ENCODE results near the gene CCDC90B.
"Not testable (repeated sequence)": the region's sequence is repeated elsewhere in the genome, so short reads cannot be mapped to it uniquely, and the experiment has no call there.

CCDC90B gene, protein sequence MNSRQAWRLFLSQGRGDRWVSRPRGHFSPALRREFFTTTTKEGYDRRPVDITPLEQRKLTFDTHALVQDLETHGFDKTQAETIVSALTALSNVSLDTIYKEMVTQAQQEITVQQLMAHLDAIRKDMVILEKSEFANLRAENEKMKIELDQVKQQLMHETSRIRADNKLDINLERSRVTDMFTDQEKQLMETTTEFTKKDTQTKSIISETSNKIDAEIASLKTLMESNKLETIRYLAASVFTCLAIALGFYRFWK

DNA sequence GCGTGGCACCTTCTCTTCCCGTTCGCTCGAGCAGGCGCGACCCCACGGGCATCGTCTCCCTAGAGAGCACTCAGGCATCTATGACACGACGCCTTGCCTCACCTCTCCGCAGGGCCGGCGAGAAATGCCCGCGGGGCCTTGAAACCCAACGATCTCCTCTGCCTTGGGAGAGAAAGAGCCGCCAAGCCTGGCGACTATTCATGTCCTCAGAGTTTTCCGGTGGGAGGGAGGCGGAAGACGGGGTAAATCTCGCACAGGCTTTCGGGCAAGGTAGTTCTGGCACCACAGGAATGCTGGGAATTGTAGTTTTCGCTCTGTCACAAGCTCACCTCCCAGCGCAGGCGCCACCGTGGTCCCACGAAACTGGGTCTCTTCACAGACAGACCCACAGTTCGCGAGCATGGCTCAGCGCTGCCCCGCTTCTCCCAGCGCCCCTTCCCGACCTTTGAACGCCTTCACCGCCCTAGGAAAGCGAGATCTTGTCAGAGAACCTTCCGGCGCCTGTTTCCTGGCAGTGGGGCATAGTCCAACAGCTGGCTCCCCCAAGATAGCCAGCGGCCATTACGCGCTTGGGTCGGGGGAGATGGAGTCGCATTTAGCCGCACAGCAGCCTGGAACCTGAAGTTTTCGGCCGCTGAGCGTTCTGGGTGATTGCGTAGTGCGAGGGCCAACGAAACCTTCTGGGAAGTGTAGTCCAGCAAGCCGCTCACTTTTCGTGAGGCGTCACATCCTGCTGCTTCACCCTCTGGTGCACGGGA lies at the start of gene CCDC90B:
Gene CCDC90B, minus strand, starts transcription at position 597 of the 758 bp plus-strand sequence. Its CDS starts 395 bp downstream, at position 202.
- peak; percentile 97 for DNase-seq

DNA sequence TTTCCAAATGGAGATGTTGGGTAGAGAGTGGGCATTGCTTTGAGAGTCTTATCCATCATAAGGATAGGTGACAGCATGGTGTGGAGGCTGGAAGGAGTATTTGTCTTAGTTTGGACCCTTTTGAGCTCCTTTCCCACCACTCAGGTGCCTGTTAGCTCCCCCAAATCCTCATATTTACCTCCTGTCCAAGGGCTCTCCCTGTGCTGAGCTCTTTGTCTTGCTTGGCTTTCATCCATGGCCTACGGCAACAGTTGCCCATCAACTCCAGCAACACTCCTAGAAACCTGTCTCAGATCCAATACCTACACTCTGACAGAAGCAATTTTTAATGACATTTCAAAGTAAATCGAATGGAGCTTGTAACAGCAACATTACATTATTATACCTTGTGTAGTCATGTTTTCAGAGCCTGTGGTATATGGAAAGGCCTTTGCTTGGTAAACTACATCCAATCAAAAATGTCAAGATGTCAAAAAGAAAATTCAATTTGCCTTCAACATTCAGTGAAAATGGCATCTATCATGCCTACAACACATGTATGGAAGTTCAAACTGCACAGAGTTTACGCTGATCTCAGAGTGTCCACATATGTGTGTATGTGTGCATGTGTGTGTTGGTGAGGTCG lies 49.4 kb upstream of the CCDC90B start:
- DNase-seq = no peak

DNA sequence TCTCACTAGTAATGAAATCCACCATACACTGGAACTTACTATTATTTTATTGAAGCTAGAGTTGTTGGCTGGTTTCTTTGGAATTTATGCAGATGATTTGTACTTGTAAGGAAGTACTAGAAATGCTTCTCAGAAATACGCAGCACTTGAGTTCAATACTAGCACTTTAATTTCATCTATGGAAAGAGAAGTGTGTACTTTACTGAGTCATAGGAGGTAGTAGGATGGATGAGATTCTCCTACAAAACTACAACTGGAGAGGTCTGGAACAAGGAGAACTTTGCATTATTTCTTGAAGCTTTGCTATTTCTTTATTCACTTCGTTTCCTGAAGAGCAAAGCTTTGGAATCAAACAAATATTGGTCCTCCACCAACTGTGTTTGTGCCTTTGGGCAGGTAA lies 44.1 kb upstream of the CCDC90B start:
- no peak for DNase-seq

DNA sequence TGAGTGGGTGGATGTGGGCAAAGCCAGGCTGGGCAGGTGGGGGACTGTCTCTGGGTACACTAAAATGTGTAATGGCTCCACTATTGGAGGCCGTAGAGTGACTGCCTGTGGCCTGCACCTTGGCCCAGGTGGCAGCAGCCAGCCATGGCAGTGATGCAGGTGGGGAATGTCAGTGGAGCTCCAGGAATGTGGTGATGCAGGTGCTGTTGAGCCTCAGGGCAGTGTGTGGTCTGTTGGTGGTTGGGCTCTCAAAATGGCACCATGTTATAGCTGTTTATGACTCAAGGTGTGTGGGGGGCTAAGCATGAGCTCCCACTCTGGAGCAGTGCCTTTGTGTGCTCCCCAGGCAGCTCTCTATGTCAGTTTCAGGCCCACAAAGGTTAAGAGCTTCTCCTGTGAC lies 40.2 kb upstream of the CCDC90B start:
- DNase-seq = no peak

DNA sequence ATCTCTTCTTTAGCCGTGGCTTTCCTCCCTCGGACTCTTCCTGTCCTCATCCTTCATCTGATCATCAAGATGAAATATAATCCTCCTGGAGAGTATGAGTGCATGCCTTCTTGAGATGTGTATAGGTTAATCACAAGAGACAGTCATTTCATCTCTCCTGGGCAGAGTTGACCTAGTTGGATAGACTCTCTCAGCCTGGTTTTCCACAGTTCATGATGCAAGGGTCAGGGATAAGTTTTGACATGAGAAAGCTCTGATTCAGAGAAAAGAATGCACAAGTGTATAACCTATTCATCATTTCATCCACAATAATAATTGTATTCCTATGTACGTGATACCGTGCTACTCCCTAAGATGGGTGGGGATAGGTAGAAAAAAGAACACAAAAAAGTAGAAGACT lies 33.2 kb upstream of the CCDC90B start:
- no peak for DNase-seq

DNA sequence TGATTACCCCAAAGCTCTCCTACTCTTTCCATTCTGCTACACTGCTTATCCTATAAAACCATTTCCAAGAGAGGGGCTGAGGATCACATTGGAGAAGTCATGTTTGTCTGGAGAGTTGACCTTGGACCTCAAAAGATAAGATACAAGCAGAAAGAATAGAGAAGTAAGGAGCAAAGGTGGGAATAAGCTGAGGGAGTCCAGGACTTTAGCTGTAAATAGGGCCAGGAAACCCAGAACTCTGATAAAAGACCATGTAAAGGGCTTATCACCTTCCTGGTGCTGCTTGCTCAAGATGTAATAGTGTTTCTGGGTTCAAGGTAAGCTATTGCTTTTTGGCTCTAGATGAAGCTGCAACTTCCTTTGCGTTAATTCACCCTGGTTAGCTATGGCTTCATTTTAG lies 32.8 kb upstream of the CCDC90B start:
- no peak for DNase-seq

DNA sequence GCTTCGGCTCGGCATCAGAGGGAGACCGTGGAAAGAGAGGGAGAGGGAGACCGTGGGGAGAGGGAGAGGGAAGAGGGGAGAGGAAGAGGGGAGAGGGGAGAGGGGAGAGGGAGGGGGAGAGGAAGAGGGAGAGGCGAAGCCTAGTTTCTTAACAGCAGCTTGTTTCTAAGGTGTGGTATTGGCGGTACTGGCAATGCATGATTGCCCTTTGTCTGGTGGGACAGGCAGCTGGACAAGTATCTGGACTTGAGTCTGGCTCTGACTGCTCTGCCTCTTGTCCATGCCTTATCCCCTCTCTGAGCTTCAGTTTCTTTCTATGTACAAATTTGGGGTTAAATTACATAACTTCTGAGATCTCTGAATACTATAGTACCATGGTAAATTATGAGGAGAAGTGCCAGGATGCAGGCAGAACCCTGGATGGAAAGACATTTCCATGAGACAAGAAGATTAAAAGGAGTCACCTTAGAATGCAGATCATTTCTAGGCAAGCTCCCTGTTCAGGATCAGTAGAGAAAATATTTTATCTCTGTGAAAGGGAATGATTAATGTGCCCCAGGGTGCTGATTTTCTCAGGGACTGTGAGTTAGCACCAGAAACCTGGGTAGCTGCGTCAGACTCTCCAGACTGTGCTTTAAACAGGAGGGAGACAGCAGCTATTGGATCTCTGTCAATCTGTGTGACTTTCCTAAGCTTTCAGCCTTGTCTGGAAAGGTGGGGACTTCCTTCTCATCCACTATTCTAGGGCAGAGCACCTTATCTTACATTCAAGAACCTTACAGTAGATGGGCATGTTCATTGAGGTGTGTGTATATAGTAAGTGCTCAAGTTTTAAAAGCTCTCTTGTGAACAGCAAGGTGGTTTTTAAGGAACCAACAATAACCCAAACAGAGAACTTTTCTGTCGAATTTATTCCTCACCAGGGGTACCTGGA lies 31.9 kb upstream of the CCDC90B start:
- no peak for DNase-seq

DNA sequence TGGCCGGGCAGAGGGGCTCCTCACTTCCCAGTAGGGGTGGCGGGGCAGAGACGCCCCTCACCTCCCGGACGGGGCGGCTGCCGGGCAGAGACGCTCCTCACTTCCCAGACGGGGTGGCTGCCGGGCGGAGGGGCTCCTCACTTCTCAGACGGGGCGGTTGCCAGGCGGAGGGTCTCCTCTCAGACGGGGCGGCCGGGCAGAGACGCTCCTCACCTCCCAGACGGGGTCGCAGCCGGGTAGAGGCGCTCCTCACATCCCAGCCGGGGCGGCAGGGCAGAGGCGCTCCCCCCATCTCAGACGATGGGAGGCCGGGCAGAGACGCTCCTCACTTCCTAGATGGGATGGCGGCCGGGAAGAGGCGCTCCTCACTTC lies 30.7 kb upstream of the CCDC90B start:
- DNase-seq = not testable (repeated sequence)

DNA sequence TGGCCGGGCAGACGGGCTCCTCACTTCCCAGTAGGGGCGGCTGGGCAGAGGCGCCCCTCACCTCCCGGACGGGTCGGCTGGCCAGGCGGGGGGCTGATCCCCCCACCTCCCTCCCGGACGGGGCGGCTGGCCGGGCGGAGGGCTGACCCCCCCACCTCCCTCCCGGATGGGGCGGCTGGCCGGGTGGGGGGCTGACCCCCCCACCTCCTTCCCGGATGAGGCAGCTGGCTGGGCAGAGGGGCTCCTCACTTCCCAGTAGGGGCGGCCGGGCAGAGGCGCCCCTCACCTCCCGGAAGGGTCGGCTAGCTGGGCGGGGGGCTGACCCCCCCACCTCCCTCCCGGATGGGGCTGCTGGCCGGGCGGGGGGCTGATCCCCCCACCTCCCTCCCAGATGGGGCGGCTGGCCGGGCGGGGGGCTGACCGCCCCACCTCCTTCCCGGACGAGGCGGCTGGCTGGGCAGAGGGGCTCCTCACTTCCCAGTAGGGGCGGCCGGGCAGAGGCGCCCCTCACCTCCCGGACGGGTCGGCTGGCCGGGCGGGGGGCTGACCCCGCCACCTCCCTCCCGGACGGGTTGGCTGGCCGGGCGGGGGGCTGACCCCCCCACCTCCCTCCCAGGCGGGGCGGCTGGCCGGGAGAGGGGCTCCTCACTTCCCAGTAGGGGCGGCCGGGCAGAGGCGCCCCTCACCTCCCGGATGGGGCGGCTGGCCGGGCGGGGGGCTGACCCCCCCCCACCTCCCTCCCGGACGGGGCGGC lies 30.2 kb upstream of the CCDC90B start:
- not testable (repeated sequence) for DNase-seq

DNA sequence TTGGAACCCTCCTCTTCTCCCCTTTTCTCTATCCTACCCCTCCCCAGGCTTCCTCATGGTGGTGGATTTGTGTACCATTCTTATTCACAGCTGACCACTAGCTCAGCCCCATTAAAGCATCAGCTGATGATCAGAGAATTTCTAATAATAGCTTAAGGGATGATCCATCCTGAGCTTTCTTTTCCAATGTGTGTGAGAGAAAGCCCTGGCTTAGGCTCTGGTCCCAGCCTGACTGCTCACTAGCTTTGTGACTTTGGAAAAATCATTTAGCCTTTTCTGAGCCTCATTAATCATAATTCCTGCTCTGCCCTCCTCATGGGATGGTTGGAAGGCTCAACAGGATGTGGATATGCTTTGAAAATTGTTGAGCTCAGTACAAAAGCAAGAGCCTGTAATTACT lies 26.3 kb upstream of the CCDC90B start:
- no peak for DNase-seq

DNA sequence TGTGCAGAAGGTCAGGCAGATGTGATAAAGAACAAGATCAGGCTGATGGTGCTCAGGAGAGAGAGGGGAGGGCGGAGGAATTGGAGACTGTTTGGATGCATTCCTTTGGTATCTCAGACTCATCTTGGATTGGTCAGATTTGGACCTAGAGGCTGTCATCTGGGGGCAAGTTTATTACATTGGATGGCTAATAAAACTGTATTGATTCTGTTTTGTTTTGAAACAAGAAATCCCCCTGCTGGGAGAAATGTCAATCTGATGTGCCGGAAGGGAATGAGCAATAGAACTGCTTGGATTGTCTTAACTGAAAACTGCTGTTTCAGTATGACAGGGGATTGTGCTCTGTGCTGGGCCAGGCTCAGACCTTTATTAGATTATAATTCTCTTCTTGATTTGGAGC lies 25.5 kb upstream of the CCDC90B start:
- no peak for DNase-seq

DNA sequence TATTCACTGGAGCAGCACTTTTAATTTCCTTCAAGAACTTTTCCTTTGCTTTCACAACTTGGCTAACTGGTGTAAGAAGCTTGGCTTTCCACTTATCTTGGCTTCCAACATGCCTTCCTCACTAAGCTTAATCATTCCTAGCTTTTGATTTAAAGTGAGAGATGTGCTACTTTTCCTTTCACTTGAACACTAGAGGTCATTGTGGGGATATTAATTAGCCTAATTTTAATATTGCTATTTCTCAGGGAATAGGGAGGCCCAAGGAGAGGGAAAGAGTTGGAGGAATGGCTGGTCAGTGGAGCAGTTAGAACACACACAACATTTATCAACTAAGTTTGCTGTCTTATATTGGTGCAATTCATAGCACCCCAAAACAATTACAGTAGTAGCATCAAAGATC lies 24.6 kb upstream of the CCDC90B start:
- DNase-seq = no peak

DNA sequence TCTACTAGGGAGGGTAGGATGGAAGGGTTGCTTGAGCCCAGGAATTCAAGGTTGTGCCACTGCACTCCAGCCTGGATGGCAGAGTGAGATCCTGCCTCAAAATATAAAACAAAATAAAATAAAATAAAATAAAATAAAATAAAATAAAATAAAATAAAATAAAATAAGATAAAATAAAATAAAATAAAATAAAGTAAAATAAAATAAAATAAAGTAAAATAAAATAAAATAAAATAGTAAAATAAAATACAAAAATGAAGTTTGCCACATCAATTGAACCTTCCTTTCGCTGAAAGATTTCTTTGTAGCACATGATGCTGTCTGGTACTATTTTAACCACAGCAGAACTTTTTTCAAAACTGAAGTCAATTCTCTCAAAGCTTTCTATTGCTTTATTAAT lies 22.4 kb upstream of the CCDC90B start:
- DNase-seq = not testable (repeated sequence)

DNA sequence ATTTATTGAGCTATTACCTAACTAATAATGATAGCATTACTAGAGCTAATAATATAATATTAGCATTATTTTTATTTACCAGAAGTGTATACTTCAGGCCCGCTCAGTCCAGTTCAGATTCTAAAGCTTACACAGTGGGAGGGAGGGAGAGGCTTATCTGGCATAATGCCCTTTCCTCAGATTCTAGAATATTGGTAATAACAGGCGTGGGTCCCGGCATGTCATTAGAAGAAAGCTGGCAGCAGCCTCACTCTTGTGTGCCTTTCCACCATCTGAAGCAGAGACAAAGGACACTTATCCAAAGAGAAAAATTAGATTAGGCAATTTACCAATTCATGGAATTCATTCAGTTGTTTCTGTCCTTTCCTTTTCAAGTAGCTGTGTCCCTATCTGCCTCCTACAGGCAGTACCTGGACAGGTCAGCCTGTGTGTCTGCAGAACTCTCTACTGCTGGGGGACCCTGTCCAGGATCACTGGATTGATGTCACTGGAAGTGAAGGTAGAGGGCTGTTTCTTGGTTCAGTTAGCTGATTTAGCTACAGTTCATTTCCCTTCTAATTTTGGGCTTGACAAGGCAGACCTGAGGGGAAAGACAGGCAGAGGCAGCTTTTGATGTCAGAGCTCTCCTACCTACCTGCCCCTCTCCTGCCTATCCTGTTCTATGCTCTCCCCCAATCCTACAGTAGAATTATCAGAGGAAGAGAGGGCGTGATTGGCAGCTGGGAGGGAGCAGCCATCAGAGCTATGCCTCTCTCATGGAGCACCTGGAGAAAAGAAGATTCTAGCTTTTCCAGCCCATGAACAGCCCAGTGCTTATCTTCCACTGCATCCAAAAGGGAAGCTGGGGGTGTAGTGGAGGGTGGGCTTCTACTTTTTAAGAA lies 20.3 kb upstream of the CCDC90B start:
- no peak for DNase-seq

DNA sequence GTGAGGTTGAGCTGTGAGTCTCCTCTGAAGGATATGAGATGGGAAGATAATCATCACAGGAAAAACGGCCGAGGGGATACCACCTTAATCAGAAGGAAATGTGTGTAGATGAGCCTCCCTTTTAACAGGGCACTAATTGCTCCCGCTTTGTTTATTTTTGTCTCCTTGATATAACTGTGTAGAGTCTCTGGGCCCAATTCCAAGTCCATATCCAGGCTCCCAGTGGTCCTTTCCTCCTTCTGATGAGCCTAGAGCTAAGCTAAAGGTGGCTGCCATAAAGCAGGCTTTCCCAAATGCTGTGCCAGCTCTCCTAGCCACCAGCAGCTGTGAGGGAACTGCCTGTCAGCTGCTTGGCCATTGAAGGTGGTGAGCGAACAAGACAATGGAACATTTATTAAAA lies 17.1 kb upstream of the CCDC90B start:
- DNase-seq = no peak

DNA sequence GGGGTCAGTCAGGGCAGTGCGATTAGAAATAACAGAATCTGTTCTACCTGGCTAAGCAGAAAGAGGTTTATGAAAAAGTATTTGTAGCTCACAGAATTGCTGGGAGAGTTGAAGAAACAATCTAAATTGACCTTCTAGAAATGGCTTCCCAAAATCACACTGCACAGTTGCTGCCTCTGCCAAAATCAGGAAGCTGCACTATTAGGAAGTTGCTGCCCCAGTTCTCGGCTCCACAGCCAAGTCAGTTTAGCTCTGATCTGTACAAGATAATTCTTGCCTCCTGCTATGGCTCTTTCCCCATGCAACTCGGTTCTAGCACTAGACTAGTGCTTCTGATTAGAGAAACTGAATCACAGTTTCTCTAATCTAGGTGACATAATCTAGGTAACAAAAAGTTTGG lies 16.0 kb upstream of the CCDC90B start:
- DNase-seq = no peak

DNA sequence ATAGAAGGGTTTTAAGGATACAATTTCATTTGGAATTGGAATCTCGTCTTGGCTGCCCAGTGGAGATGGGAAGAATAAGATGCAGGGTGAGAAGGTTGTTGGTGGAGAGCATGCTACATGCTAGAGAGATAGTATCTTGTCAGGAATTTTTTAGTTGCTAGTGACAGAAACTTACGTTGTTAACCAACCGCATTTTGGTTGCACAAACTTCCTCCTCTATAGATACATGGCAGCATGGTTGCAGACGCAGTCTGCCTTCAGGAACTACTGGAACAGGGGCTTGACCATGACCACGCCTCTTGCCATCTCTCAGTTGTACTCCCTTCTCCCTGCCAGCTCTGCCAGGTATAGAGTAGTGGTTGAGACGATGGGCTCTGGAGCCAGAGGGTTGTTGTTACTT lies 13.5 kb upstream of the CCDC90B start:
- DNase-seq = no peak

DNA sequence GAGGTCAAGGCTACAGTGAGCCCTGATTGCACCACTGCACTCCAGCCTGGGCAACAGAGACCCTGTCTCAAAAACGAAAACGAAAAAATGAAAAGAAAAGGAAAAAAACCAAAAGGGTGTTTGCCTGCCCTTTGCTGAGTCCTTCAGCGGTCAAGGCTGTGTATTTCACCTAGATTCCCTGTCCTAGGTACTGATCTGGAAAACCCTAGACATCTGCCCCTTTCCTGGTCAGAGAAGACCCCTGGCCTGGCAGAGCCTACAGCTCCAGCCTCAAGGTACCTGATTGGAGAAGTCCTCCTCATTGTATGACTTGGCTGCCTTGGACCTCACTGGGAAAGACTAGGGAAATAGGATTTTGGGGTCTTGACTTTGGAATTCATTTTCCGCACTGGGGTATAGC lies 8.0 kb upstream of the CCDC90B start:
- DNase-seq = no peak

DNA sequence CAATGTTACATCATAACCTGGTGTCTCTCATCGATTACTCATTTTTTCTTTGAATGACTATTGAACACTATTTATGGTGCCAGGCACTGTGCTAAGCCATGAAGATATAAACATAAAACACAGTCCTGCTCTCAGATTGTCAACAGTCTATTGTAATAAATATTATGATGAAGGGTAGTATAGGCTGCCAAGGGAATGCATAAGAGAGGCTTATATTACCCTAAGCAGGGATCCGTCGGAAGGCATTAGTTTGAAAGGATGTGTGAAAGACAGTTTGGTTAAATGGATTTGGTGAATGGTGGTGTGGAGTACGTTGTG lies 7.2 kb upstream of the CCDC90B start:
- no peak for DNase-seq

DNA sequence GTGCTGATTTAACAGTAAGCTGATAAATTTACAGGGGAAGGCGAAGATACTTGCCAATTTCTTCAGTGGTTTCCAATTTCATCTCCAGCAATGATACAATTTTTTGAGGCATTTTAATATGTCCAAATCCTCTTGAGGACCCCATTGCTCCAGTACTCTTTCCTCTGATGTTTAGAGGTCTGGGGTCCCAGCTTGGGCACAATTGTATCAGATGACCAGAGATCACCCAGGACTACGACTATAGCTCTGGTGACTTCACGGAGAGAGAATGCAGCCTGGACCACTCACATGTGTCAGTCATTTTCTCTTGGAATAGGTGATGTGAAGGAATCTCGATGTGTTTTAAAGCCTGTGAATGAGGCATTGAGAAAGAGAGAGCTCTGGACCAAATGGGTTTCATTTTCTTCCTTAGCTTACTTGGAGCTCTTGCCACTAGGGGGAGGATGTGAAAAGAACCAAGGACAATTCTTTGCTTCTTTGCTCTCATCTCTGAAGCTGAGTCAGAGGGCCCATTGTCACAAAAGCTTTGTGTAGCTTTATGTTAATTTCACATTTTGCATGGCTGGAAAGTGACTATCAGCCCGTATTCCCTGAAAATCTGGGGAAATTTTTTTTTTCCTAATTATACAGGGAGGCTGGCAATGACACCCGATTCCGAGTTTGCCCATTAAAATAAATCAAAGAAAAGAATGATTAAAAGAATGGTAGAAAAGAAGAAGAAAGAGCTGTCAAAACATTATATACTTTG lies 6.7 kb upstream of the CCDC90B start:
- no peak for DNase-seq

DNA sequence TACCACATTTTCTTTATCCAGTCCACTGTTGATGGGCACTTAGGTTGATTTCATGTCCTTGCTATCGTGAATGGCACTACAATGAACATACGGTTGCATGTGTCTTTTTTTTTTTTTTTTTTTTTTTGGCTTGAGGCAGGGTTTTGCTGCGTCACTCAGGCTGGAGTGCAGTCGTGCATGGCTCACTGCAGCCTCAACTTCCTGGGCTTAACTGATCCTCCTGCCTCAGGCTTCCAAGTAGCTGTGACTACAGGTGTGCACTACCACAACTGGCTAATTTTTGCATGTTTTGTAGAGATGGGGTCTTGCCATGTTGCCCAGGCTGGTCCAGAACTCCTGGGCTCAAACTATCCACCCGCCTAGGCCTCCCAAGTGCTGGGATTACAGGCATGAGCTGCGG lies 1.5 kb upstream of the CCDC90B start:
- DNase-seq = no peak
